NB4 (cell line): ENCODE measurements around the gene NUP85.
"Not testable (repeated sequence)": the region's sequence is repeated elsewhere in the genome, so short reads cannot be mapped to it uniquely, and the experiment has no call there.

Experiments used
- CTCF ChIP-seq: IDR thresholded peaks from one replicate; pipeline ENCODE4 v1.5.1; 2012; ENCODE audit warnings: low read depth, low read length
- MYC ChIP-seq: IDR thresholded peaks from 2 replicates; pipeline ENCODE4 v1.6.1; 2011; ENCODE audit warnings: low read depth, low read length
- POLR2A ChIP-seq: IDR thresholded peaks from 2 replicates; pipeline ENCODE4 v1.6.1; 2011; ENCODE audit warnings: mild to moderate bottlenecking; ENCODE audit not compliant: insufficient read length; ENCODE audit errors: extremely low read depth
- TF ChIP-seq, protein P1 (sequence below): IDR thresholded peaks from 2 replicates; pipeline ENCODE4 v1.6.1; 2011; ENCODE audit warnings: low read depth, low read length

DNA sequence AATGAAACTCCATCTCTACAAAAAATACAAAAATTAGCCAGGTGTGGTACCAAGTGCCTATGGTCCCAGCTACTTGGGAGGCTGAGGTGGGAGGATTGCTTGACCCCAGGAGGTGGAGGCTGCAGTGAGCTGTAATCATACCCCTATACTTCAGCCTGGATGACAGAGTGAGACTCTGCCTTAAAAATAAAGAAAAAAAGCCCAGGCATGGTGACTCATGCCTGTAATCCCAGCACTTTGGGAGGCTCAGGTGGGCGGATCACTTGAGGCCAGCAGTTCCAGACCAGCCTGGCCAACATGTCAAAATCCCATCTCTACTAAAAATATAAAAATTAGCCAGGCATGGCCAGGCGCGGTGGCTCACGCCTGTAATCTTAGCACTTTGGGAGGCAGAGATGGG is 74.7 kb downstream of the NUP85 start:
- not testable (repeated sequence) for TF ChIP-seq POLR2A, CTCF, MYC
- TF ChIP-seq, protein P1, sequence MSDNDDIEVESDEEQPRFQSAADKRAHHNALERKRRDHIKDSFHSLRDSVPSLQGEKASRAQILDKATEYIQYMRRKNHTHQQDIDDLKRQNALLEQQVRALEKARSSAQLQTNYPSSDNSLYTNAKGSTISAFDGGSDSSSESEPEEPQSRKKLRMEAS: not testable (repeated sequence)
